ENCODE results near the gene AIMP1.

DNA sequence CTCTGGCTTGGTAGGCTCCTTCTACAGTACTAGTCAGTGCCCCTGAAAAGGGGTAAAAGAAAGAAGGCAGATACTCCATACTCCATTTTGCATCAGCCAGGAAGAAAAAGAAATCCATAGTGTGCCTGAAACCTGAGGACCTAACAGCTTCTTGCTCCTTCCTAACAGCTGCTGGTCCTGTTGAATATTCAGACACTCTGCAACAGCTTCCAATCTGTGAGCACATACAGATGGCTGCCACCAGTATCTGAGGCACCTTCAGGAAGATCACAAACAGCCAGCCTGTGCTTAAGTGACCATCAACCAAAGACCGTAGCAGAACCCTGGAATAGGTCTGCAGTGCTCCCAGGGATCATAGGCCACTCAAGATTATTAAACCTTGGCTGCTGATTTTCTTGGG is 47.9 kb downstream of the AIMP1 start:
- TF ChIP-seq HHEX (CRISPR knock-in tag; IDR thresholded peaks at IDR 0.05) (no peak), ZBTB21 (CRISPR knock-in tag; IDR thresholded peaks at IDR 0.05) (no peak), GPN1 (CRISPR knock-in tag; IDR thresholded peaks at IDR 0.05; ENCODE audit: borderline replicate concordance) (no peak), NR1H2 (CRISPR knock-in tag; IDR thresholded peaks at IDR 0.05; ENCODE audit: borderline replicate concordance, low read depth) (no peak), NFKB2 (CRISPR knock-in tag; IDR thresholded peaks at IDR 0.05; ENCODE audit: borderline replicate concordance) (no peak), SIN3A (IDR thresholded peaks at IDR 0.05; ENCODE audit: borderline replicate concordance, low read depth, low read length) (no peak), JUND (CRISPR knock-in tag; IDR thresholded peaks at IDR 0.05) (no peak), RXRB (CRISPR knock-in tag; IDR thresholded peaks at IDR 0.05; ENCODE audit: borderline replicate concordance) (no peak)
- TF ChIP-seq, protein P1, sequence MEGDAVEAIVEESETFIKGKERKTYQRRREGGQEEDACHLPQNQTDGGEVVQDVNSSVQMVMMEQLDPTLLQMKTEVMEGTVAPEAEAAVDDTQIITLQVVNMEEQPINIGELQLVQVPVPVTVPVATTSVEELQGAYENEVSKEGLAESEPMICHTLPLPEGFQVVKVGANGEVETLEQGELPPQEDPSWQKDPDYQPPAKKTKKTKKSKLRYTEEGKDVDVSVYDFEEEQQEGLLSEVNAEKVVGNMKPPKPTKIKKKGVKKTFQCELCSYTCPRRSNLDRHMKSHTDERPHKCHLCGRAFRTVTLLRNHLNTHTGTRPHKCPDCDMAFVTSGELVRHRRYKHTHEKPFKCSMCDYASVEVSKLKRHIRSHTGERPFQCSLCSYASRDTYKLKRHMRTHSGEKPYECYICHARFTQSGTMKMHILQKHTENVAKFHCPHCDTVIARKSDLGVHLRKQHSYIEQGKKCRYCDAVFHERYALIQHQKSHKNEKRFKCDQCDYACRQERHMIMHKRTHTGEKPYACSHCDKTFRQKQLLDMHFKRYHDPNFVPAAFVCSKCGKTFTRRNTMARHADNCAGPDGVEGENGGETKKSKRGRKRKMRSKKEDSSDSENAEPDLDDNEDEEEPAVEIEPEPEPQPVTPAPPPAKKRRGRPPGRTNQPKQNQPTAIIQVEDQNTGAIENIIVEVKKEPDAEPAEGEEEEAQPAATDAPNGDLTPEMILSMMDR (CRISPR knock-in tag; IDR thresholded peaks at IDR 0.05): no peak

Measured in HepG2 (cell line).